NCI-H1436 (cell line): ENCODE data around the gene KLKB1.

Experiments
- DNase-seq: peaks from one replicate; lab custom pipeline; 2025; lab: John Stamatoyannopoulos, UW

Gene KLKB1

GRCh38 chr4:186227221-186227620 is at the start of gene KLKB1:
Gene KLKB1 (plus strand): TSS chr4:186227507. CDS start chr4:186228196, 689 bp downstream.
- DNase-seq, result no peak

DNA sequence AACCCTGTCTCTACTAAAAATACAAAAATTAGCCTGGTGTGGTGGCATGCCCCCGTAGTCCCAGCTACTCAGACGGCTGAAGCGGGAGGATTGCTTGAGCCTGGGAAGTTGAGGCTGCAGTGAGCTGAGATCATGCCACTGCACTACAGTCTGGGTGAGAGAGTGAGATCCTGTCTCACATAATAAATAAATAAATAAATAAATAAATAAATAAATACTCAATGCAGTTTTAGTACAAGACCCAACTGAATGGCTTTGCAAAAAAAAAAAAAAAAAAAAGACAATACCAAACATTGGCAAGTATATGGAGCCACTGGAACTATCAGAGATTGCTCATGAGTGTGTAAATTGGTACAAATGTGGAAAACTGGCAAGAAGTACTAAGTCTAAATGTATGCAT is 39.2 kb upstream of the KLKB1 start:
- no peak for DNase-seq

- DNase-seq, result no peak
Observed at GRCh38 chr4:186189656-186190055, 37.7 kb upstream of the KLKB1 start.

GRCh38 chr4:186190581-186191199 is 36.6 kb upstream of the KLKB1 start:
- no peak for DNase-seq

DNA sequence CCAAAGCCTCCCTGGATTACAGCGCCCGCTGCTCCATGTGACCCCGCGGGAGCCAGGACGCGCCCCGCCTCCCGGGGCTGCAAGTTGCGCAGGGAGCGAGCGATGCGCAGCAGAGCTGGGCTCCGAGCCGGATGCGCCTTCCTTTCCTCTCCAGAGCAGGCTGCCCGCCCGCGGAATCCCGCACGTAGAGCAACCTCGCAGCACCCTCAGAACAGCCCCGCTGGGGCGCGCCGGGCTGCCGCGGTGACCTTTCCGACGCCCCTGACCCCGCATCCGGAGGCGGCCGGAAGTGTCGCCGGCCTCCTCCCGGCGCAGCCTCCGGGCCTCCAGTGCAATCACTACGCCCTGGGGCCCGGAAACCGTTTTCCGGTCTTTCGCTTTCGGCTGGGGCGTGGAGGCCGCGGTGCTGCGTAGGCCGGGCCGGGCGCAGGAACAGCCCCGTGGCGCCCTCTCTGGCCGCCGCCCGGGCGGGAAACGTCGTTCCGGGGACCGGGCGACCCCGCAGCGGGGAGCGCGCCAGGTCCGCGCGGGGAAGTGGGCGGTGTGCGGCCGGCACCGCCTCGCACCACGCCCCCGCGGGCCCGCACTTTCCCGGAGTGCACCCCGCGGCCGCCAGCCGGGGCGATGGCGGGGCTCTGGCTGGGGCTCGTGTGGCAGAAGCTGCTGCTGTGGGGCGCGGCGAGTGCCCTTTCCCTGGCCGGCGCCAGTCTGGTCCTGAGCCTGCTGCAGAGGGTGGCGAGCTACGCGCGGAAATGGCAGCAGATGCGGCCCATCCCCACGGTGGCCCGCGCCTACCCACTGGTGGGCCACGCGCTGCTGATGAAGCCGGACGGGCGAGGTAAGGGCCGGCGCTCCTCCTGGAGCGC is 35.9 kb upstream of the KLKB1 start, which contains the start of gene CYP4V2:
CYP4V2 (plus strand) TSS at position 368 of the 866 bp plus-strand sequence; CDS start at position 625, 257 bp downstream.
- DNase-seq, result peak; percentile 42

- DNase-seq, result no peak
Observed at GRCh38 chr4:186192066-186192612, 35.2 kb upstream of the KLKB1 start.

DNA sequence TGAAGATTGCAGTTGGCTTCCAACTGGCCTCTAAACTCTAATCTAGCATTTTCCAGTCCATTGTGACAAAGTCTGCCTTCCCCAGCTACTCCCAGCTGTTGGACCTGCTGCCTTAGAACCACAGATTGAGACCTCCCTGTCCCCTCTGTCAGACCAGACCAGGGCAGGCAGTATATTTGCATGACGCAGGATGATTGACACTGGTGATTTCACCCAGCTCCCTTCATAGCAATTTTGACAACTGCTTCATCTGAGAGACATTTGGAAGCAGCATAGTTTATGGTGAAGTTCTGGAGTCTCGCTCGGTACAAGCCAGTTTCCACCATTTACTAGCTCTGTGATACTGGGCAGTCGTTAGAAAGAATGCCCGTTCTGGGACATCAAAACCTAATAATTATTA is 33.5 kb upstream of the KLKB1 start:
- DNase-seq, result no peak

GRCh38 chr4:186196063-186196462 is 31.2 kb upstream of the KLKB1 start:
- DNase-seq, result no peak

- DNase-seq, result peak; percentile 31
Observed at GRCh38 chr4:186200516-186200915, 26.8 kb upstream of the KLKB1 start.

- no peak for DNase-seq
Observed at GRCh38 chr4:186201010-186201409, 26.3 kb upstream of the KLKB1 start.

DNA sequence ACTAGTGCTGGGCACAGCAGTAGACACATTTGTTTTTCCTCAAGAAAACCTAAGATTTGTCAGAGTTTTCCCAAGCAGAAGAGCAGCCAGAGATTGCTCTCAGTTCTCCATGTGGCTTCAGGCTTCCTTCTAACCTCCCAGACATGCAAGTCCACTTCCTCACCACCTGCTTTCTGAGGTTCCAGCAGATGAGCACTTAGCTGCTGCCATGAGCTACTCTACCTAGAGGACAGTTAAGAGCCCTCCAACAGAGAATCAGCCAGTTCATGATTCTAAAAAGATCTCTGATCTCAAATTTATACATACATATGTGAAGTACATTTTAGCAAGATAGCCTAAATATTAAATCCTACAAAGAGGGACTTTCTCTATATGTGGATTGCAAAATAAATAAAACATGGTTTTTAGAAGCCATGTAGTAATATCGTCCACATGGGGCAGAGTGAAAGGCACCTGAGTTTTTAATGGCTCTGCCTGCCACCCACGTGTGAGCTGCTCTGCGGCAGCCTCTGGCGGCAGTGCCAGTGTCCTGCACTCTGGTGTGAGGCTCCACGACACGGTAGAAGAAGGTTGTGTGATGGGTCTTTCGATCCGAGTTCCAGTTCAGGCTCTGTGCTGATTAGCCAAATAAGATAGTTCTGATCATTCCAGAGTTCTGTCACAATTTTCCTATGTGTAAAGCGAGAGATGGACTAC is 25.6 kb upstream of the KLKB1 start:
- peak; percentile 2 for DNase-seq

DNA sequence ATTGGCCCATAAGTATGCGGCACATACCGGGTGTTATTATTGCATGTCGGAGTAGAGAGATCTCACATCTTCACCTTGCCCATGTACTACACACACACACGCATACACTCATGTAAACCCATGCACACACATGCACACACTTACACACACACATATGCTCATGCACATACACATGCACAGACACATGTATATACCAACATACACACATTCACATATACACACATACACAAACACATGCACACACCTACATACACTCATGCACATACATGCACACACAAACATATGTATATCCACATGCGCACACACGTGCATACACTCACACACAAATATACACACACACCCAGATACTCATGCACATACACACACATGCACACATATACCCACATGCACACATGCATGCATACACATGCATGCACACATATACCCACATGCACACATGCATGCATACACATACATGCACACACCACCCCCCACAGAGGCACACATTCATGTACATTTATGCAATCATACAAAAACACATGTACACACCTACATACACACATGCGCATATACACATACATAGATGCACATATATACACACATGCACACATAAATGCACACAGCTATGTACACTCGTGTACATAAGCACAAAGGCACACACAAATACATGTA is 24.7 kb upstream of the KLKB1 start:
- DNase-seq, result no peak

DNA sequence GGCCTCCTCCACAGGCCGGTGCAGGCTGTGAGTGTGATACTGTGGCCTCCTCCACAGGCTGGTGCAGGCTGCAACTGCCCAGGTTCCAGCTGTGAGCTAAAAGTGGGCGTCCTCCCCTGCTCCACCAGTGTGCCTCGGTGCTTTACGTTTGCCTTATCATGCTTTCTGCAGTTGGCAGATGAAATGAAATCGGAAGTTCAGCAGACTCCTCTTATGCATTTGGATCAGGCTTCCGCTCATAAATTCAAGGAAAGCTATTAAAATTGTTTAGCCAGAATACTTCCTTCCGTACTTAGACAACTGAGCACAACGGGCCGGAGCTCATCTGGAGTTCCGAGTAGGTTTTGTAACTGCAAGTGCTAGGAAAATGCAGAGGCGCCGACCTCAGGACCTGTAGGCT is 23.9 kb upstream of the KLKB1 start:
- DNase-seq, result no peak

DNA sequence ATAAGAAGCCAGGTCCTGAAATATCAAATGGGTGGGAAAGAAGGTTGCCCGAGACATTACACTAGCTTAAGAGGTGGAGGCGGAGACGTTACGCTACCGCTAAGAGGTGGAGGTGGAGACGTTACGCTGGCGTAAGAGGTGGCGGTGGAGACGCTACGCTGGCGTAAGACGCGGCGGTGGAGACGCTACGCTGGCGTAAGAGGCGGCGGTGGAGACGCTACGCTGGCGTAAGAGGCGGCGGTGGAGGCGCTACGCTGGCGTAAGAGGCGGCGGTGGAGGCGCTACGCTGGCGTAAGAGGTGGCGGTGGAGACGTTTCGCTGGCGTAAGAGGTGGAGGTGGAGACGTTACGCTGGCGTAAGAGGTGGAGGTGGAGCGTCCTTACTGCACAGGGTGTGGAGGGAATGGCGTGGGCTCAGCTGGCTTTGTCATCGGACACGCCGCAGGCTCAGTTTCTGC is 23.2 kb upstream of the KLKB1 start:
- DNase-seq, result no peak

- DNase-seq, result no peak
Observed at GRCh38 chr4:186204686-186205085, 22.6 kb upstream of the KLKB1 start.

DNA sequence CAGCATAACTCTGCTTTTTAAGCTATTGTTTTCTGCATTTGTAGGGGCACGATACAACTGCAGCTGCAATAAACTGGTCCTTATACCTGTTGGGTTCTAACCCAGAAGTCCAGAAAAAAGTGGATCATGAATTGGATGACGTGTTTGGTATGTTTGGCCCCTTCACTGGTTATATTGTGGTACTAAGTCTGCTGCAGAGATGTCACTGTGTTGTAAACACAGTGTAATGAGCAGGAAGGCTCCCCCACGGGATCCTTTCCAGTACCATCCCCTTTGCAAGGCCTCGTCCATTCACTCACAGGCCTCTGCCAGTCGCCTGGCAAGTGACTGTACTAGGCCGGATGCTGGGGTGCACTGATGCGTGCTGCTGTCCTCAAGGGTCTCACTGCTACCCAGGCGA is 22.2 kb upstream of the KLKB1 start:
- no peak for DNase-seq

GRCh38 chr4:186216465-186217024 is 10.8 kb upstream of the KLKB1 start:
- DNase-seq, result no peak

GRCh38 chr4:186217733-186218293 is 9.5 kb upstream of the KLKB1 start:
- DNase-seq, result no peak

- no peak for DNase-seq
Observed at GRCh38 chr4:186221624-186222023, 5.7 kb upstream of the KLKB1 start.

- no peak for DNase-seq
Observed at GRCh38 chr4:186225848-186226247, 1.5 kb upstream of the KLKB1 start.

DNA sequence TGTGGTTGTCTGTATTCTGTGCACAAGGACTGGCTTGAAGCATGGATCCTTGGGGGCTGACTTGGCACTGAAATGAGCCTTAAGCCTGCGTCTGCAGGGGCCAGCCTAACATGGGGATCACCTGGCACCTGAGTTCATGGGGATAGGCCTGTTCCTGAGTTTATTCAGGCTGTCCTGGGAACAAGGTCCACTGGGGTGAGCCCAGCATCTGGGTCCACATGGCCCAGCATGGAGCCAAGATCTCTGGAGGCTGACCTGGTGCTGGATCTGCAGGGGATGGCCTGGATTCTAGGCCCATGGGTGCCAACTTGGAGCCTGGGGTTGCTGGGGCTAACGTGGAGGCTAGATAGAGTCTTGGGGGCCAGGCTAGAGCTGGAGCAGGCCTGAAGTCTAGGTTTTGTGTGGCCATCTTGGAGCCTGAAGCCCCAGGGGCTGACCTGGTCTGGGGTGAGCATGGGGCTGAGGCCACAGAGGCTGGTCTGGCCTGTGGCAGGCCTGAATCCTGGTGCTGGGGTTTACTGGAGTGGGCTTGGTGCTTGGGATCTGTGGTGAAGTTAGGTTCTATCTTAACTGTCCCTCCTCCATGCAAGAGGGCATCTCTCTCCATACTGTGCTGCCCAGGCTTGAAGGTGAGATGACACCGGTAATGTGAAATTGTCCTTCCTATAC is 652 bp upstream of the KLKB1 start:
- no peak for DNase-seq
